HG03469 (cell line): ENCODE data around the gene SUPT7L.
"Not testable (repeated sequence)": the region's sequence is repeated elsewhere in the genome, so short reads cannot be mapped to it uniquely, and the experiment has no call there.

Experiments used
- ATAC-seq: cut with Tn5 transposase; IDR thresholded peaks from one replicate; pipeline ENCODE4 v1.9.1; 2021; ENCODE audit warnings: mild to moderate bottlenecking, moderate library complexity, moderate number of reproducible peaks; ENCODE audit not compliant: unreplicated experiment

SUPT7L gene

DNA sequence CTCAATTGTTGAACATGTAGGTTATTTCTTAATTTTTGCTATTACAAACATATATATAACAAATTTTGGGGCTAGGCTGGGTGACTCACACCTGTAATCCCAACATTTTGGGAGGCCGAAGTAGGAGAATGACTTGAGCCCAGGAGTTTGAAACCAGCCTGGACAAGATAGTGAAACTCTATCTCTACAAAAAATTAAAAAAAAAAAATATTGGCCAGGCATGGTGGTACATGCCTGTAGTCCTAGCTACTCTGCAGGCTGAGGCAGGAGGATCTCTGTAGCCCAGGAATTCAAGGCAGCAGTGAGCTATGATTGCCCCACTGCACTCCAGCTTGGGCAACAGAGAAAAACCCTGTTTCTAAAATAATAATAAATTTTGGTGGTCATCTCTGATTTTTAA is 23.8 kb upstream of the SUPT7L start:
- no peak for ATAC-seq

DNA sequence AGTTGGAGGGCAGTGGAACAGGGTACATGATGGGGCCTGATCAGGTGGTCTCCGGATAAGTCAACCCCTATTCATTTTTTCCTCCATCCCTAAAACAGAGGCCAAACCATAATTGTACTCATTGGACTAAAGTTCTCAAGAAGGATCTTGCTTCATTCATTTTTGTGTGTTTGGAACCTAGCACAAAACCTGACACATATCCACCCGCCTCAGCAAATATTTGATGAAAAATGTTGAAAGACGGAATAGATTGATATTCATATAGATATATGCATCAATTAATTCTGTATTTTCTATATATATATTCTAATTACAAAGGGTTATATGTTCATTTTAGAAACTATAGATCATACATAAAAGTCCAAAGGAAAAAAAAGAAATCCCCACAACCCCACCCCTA is 22.2 kb upstream of the SUPT7L start:
- ATAC-seq: no peak

DNA sequence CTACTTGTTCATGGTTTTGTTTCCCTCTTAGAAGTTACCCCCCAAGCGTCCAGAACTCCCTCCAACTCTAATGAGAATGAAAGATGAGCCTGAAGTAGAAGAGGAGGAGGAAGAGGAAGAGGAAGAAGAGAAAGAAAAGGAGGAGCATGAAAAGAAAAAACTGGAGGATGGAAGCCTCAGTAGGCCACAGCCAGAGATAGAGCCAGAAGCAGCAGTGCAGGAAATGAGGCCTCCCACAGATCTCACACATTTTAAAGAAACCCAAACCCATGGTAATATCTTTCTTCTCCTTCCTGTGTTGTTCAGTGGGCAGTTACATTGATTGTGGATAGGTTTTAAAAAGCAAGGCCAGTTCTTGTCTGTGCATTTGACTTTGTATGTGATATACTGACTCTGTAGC is 21.6 kb upstream of the SUPT7L start:
- ATAC-seq: not testable (repeated sequence)

DNA sequence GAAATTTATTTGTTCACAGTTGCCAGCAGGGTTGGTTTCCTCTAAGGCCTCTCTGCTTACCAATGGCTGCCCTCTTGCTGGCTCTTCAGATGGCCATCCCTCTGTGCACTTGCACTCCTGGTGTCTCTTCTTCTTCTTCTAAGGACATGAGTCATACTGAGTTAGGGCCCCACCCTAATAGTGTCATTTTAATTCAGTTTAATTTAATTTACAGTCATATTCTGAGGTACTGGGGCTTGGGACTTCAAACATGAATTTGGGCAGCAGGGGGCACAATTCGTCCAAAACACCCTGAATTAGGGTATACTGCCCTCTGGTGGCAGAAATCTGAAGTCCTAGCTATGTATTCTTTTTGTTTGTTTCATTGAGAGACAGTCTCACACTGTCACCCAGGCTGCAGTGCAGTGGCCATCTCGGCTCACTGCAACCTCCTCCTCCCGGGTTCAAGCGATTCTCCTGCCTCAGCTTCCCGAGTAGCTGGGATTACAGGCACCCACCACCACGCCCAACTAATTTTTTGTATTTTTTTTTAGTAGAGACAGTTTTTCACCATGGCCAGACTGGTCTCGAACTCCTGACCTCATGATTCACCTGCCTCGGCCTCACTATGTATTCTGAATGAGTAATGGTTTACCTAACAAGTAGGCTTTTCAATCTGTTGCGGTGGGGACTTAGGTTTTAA is 20.1 kb upstream of the SUPT7L start:
- ATAC-seq: no peak

DNA sequence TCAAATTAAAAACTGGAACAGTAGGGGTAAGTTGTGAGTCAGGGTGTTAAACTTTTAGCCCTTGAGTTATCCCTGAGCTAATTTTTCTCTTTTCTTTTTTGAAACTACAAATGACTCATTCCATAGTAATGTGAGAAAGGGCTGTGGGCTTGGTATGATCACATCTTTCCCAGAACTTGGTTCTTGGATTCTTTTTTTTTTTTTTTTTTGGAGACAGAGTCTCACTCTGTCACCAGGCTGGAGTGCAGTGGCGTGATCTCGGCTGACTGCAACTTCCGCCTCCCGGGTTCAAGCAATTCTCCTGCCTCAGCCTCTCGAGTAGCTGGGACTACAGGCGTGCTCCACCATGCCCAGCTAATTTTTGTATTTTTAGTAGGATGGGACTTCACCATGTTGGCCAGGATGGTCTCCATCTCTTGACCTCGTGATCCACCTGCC is 18.9 kb upstream of the SUPT7L start:
- not testable (repeated sequence) for ATAC-seq

DNA sequence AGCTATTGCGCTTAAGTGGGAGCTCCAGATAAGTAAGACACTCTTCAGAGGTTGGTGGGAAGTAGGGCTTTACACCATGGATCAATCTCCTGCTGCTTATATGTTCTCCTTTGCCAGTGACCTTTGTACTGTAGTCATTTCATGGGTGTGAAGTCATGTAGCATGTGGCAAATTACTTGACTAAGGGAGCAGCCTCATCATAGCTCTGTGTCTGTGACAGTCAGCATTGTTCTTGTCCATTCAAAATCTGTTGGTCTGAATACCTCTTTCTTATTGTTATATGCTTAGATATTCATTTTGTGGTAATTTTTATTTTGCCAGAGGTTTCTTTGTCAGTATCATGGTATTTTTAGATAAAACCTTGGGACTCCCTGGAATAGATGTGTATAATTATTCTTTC is 18.4 kb upstream of the SUPT7L start:
- ATAC-seq: no peak

DNA sequence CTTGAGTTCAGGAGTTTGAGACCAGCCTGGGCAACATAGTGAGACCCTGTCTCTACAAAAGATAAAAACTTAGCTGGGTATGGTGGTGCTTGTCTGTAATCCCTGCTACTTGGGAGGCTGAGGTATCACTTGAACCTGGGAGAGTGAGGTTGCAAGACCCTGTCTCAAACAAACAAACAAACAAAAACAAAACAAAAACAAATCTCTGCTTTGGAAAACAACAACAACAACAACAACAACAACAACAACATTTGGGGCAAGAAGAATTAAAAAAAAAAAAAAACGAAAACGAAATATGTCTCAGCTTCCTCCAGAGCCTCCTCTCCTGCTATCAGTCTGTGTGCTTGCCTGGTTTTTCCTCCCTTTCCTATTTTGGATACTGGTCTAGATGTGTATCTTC is 17.2 kb upstream of the SUPT7L start:
- ATAC-seq: no peak

DNA sequence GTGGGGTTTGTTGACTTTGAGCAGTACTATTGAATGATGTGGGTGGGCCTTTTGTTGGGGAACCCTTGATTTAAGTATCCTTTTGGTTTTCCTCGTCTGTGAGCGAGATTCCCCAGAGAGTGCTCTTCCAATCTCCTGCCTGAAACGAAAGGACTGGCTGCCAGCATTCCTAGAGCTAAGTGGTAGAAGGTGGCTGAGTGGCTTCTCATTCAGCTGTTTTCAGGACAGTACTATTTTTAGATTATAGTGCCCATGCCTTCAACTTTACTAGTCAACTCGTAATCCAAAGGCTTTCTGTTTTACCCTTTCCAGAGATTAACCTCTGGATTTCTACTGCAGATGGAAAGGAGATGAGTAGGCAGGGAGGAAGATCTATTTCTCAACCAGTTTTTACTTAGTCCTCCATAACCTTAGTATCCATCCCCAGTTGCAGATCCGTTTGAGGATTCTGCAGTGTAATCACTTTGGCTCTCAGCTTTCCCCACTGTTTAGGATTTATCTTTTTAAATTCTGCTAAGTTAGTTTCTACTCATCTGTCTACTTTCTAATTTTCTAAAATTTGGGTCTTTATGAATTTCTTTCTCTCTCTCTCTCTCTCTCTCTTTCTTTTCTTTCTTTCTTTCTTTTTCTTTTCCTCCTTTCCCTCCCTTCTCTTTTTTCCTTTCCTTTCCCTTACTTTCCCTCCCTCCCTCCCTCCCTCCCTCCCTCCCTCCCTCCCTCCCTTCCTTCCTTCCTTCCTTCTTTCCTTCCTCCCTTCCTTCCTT is 9.5 kb upstream of the SUPT7L start:
- ATAC-seq: no peak

DNA sequence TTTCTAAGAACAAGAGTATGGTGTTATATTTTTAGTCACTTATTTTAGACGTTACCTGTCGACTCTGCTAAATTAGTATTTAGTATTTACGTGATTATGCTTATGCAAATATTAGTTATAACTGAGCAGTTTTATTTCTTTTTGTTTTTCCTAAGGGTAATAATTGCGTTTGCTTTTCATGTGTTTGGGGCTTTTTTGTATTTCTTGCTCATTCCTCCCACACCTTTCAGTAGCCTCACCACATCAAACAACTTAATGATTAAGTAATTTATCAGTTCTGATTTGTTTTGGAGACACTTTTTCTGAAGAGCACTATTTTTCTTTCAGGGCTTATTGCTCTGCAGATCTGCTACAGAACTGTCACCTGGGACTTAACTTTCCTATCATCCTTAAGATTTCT is 7.8 kb upstream of the SUPT7L start:
- no peak for ATAC-seq

DNA sequence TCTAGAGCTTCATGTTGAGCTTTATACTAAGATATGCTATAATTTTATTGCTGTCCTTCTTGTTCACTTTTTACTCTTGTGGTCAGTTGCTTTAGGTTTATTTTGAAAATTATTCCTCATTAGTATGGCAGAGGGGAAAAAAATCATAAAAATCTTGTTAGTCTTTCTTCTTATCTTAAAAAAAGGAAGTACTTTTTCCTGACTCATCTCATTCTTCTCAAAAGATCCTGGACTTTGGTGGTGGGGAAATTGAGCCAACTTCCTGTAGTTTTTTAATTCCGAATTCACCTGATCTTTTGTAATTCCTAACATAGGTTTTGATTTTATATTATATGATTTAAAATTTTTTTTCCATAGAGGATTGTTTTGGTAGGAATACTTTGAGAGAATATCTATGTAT is 4.0 kb upstream of the SUPT7L start:
- no peak for ATAC-seq

DNA sequence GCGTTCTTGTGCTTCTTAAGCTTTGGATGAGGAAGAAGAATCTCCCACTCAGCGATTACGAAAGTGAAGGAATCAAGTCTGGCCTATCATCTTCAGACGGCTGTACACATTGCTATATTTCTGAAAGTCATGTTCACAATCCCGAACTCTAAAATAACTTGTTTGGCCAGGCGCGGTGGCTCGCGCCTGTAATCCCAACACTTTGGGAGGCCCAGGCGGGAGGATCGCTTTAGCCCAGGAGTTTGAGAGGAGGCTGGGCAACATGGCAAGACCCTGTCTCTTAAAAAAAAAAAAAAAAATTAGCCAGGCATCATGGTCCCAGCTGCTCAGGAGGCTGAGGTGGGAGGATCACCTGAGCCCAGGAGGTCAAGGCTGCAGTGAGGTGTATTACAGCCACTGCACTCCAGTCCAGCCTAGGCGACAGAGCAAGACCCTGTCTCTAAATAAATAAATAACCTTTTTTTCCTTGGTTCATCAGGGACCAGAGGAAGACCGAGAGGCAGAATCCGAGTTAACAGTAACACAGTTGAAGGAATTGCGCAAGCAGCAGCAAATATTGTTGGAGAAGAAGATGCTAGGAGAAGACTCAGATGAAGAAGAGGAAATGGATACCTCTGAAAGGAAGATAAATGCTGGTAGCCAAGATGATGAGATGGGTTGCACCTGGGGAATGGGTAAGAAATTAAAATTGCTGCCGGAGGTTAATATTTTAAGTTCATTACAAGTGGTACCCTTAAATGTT is 1.4 kb upstream of the SUPT7L start:
- ATAC-seq: no peak

DNA sequence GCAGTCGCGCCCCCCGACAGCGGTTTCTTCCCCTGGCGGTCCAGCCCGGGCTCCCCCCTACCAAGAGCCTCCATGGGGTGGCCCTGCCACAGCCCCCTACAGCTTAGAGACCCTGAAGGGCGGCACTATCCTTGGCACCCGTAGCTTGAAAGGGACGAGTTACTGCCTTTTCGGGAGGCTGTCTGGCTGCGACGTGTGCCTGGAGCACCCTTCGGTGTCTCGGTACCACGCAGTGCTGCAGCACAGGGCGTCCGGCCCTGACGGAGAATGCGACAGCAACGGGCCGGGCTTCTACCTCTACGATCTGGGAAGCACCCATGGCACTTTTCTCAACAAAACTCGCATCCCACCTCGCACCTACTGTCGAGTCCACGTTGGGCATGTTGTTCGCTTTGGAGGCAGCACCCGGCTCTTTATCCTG is 750 bp upstream of the SUPT7L start:
- peak; percentile 18 for ATAC-seq

DNA sequence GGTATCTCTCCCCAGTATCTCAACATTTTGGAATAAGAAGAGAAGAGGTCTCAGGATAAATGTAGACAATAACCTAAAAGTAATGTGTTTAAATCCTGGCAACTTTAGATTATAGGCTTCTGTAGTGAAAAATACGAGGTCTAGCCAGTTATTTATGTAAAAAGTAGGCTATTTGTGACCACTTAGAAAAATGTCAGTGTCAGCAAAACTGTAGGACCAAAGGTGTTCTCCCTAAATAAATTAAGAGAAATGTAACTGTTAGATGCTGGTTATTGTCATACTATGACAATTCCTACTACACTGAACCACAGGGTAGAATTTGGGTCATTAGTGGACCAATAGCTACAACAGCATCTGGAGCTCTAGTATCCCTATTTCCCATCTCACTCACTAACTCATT is 2.0 kb downstream of the SUPT7L start:
- ATAC-seq: no peak

DNA sequence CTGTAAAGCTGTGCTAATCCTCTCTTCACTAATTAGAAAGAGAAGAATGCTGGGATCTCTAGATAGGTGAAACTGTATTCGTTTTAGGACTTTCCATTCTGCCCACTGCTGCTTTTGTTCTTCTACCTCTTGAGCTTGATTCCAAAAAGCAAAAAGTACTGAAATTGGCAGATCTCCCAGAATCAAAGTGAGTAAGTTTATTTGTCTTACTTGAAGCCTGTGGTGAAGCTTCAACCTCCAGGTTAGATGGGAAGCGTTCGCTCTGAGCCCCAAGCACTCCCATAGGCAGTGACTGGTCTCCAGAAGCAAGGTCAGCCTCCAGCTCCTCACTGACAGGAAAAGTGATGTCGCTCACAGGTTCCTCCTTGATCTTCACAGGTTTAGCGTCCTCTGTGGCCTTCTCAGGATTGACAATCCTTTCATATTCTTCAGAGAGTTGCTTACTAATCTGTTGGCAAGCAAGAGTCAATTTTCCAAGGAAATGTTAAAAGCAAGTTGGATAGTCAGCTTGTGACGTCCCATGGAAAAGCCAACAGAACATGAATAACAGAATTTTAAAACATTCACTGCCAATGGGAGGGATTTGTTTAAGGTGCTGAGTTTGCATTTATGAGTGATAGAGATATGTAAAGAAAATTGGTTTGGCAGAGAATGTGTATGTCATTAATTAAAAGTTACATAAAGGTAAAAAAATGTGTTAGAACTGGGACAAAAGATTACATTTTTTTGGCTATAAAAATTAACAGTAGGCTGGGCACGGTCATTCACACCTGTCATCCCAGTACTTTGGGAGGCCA is 8.1 kb downstream of the SUPT7L start:
- ATAC-seq: no peak

DNA sequence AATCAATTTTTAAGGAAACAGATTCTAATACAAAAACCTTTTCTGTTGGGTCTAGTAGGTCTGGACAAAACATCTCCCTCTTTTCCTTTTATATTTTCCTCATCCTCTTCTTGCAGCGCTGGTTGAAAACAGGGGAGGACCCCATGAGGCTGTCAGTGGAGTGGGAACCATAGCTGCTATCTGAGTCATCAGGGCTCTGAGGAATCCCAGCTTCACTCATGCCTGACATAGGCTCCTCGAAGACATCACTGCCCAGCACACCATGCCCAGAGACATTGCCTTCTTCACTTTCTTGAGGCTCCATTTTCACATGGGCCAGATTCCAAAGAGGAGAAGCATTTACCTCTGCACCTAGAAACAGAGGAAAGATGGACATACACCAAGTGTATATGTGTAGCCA is 10.0 kb downstream of the SUPT7L start:
- no peak for ATAC-seq

DNA sequence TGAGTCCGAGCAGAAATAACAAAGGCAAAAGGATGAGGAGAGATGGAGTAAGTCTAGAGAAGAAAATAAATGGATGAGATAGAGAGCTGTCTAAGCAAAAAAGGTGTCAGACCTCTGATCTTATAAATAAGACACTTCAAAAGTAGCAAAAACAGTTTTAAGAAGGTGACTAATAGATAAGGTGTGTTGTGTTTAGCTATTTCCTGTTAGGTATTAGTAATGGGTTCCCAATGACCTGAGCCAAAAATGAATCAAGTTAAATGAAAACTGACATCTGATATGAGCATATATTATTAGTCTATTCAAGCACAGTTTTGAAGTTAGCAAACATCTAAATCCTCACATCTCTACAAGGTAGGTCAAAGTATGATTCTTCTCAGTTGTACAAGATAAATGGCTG is 10.6 kb downstream of the SUPT7L start:
- ATAC-seq: no peak

DNA sequence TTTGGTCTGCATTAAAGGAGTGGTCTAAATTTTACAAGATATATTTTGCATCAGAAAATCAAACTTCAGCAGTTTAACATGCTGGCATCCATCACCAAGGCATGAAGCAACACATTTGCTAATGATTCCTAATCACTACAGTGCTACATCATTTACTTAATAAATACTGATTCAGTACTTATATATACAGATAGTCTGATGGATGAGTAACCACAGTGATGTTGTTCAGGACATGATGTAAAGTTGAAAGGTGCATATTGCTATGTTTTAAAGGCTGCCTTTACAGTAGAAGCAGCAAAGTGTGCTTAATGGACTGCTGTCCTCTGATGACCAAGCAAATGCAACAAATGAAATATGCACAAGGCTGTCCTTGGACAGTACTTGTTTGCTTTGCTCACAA is 11.1 kb downstream of the SUPT7L start:
- ATAC-seq: no peak

DNA sequence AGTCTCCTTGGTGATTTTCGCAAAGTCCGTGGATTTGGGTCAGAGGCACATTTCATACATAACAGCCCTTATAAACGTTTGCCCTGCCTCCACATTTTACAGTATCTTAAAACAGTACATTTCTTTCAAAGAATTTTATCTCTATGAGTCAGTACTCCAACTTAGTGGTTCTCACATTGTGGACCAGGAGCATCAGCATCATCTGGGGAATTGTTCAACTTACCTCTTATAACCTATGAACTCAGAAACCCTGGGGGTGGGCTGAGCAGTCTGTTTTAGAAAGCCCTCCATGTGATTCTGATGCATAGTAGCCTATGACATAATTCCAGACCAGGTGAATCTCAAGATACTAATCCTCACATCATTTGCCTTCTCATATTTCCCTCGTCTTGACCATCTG is 12.4 kb downstream of the SUPT7L start:
- no peak for ATAC-seq

DNA sequence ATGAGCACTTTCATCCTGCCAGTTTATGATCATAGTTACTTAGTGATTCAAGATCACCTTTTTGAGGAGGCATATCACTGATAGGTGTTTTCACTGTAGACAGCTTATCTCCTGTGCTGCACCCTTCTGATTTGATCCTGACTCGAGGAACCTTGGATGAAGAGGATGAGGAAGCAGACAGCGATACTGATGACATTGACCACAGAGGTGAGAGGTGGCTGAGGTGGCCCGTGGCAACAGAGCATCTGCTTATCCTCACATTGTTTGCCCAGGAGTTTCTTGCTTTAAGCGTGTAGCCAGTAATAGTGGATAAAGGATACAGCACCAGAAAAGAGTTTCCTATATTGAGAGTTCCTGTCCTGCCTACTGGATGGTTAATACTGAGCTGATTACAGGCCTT is 15.7 kb downstream of the SUPT7L start:
- ATAC-seq: no peak

DNA sequence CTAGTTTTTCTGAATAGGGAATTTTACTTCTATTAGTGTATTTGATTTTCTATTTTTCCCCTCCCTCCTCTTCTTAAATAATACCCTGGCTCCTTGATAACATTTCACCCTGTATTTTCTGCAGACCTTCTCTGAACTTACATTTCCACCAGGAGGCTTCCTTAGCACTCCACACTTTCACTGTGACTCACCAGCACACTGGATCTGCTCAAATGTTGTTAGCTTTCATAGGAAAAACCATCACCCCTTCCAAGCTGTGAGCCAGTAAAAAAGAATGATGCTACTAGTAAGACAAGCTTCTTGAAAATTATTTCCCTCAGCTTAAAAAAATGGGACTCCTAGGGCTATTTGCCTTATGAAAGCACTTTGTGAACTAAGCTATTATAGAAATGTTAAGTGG is 16.1 kb downstream of the SUPT7L start:
- no peak for ATAC-seq

DNA sequence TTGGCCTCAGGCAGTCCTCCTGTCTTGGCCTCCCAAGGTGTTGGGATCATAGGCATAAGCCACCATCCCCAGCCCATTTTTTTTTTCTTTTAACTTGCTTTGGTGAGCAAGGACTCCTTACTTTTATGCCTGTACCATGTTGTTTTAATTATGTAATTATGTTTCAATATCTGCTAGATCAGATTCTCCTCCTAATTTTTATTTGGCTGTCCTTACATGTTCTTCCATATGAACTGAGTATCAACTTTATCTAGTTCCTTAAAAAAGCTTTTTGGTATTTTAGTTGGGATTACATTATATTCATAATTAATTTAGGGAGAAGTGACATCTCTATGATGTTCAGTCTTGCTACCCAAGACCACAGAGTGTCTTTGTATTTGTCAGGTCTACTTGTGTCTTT is 18.2 kb downstream of the SUPT7L start:
- no peak for ATAC-seq
